Fibroblast of the conjunctiva (primary cell): ENCODE results near the gene PRPS1.
"Not testable (repeated sequence)": the region's sequence is repeated elsewhere in the genome, so short reads cannot be mapped to it uniquely, and the experiment has no call there.

Source experiments
- DNase-seq: peaks from one replicate; pipeline ENCODE4 v3.0.0-alpha.2; 2010; ENCODE audit warnings: low read depth

PRPS1 gene

DNA sequence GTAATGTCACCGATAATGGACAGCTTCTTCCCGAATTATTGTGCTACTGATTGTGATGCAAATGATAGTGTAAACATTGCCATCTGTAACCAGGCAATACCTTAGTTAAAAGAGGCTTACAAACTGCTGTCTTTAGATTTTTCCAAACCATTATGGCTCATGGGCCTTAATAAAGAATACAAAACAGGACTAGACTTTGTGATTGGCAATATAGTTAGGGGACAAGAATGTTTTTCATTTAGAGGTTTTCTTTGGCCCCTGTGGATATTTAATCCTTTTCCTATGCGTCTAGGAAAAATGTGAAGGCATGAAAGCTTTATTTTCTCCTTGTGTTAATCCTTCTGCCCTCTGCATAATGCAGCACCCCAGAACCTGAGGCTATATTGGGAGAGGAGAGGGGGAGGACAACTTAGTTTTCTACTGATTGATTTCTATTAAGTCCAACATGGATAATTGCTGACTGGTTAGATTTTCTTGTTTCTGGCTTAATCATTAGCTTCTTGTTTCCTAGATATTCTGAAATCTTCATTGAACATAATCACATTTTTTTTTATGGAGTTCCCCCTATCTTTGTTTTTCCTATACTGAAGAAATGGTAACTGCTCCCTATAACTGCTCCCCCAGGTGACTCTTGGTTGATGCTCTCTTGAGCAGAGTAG, 1.9 kb downstream of the PRPS1 start:
- no peak for DNase-seq

- no peak for DNase-seq
These were observed 4.0 kb downstream of the PRPS1 start for GRCh38 chrX:107632346-107632745.

GRCh38 chrX:107646735-107647134, 18.4 kb downstream of the PRPS1 start:
- no peak for DNase-seq

GRCh38 chrX:107648332-107648731, 20.0 kb downstream of the PRPS1 start:
- no peak for DNase-seq

- no peak for DNase-seq
These were observed 26.2 kb downstream of the PRPS1 start for GRCh38 chrX:107654566-107654871.

GRCh38 chrX:107654872-107655761, 26.8 kb downstream of the PRPS1 start:
- peak; percentile 79 for DNase-seq

- DNase-seq = no peak
These were observed 28.7 kb downstream of the PRPS1 start for GRCh38 chrX:107656978-107657377.

- DNase-seq = no peak
These were observed 30.4 kb downstream of the PRPS1 start for GRCh38 chrX:107658660-107659059.

DNA sequence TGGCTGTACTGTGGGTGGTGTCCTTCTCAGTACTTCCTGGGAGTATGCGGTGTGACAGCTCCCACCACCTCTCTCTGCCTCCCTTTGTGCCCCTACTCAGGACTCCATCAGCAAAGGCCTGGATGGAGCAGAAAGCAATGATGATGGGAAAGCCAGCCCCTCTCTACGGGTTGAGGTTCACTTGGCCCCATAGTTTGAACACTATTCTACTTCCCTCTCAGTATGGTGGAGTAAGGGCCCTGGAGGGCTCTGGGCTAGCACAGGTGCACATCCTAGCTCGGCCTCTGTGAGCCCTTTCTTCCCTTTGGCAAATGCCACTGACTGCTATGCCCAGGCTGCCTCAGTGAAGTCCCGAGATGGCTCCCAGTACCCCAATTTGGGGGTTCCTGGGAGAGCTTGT, 31.0 kb downstream of the PRPS1 start:
- no peak for DNase-seq

GRCh38 chrX:107659768-107660167, 31.5 kb downstream of the PRPS1 start:
- peak; percentile 55 for DNase-seq

DNA sequence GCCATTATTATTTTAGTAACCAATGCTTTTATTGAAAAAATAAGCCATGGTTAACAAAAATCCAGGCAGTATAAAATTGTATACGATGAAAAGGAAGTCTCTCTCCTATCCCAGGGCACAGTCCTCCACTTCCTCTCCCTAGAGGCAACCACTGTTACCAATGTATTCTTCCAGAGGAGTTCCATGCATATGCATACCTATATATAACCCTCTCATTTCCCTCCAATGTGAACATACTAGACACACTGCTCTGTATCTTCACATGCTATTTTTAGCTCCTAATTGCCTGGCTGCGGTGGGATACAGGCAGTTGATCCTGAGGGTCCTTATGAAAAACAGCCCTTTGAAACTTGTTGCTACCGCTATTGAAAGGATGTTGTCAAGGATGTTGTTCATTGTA, 33.8 kb downstream of the PRPS1 start:
- no peak for DNase-seq

DNA sequence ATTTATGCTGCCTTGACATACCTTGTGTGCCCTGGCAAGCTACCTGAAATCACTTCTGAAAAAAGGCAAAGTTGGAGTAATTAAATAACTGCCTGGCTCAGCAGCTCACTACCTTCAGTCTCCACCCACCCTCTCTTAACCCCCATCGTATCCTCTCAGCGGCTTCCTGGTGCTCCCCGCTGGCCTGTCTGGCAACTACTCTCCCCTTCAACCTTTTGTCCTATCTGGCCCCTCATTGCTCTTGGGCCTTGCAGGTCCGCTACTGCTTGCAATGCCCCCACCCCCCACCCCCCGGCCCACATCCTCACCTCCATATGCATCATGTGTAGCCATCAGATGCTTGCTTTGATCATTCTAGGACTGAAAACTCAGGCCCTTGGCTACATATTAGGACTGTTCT, 34.5 kb downstream of the PRPS1 start:
- DNase-seq = no peak

DNA sequence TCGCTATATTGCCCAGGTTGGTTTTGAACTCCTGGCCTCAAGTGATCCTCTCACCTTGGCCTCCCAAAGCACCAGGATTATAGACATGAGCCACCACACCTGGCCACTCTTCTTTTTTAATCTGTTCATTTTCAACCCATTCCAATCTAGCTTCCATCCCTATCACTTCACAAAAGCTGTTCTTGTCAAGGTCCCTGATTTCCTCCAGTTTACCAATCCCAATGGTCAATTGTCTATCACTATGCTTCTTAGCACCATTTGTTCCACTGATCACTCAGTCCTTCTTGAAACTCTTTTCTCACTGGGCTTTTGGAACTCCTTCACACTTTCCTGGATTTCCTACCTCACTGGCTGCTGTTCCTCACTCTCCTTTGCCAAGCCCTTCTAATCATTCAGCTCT, 38.6 kb downstream of the PRPS1 start:
- no peak for DNase-seq

DNA sequence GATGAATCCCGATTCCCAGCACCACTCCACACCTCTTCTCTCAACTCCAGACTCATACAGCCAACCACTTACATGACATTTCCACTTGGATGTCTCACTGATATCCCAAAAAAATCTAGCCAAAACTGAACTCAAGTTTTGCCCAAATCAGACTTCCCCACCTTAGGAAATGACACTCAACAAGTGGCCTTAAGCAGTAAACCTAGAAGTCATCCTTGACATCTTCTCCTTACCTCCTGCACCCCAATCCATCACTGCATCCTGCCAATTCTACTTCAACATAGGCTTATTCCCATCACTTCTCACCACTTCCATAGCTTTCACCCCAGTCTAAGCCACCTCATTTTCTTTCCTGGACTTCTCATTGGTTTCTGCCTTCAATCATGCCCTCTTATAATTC, 39.1 kb downstream of the PRPS1 start:
- DNase-seq = no peak

DNA sequence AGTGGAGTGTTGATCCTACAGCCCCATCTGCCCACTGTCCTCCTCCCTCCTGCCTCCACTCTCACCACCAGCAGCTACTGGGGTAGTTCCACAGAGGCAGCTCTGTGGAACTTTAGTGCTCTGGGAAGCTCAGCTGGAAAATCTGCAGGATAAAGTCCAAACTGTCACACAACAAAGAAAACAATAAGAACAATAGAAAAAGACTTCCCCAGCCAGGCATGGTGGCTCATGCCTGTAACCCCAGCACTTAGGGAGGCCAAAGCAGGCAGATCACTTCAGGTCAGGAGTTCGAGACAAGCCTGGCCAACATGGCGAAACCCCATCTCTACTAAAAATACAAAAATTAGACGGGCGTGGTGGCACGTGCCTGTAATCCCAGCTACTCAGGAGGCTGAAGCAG, 40.4 kb downstream of the PRPS1 start:
- DNase-seq = not testable (repeated sequence)

GRCh38 chrX:107669261-107669660, 41.0 kb downstream of the PRPS1 start:
- DNase-seq = no peak

DNA sequence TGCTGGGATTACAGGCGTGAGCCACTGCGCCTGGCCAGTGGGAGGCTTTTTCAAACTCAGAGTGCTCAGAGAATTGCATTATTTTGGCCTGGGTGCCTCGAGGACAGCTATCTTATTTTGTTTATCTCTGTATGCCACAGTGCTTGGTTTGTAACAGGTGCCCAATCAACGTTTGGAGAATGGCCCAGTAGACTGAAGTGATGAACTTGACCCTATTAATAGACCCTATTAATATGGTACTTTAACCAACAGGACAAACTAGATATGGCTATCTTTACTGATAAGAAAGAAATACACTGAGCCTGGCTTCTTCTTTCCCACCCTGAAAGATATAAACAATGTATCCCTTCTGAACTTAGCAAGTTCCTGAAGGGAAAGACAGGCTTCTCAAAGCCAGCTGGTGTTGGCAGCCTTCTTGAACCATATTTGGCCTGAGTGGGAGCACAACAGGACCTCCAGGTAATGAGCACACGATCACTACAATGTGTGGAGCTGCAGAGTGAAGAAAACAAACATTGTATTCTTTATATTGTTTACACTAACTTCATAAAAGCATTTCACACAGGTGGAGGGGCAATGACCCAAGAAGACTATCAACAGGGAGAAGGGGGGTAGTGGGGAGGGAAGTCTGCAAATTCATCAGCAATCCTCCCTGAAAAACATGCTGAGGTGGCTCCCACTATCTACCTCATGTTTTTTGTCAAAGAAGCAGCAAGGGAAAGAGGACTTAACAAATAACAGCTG, 41.7 kb downstream of the PRPS1 start:
- DNase-seq = no peak

GRCh38 chrX:107671256-107671655, 42.9 kb downstream of the PRPS1 start:
- not testable (repeated sequence) for DNase-seq

GRCh38 chrX:107672955-107673378, 44.7 kb downstream of the PRPS1 start:
- peak; percentile 64 for DNase-seq

DNA sequence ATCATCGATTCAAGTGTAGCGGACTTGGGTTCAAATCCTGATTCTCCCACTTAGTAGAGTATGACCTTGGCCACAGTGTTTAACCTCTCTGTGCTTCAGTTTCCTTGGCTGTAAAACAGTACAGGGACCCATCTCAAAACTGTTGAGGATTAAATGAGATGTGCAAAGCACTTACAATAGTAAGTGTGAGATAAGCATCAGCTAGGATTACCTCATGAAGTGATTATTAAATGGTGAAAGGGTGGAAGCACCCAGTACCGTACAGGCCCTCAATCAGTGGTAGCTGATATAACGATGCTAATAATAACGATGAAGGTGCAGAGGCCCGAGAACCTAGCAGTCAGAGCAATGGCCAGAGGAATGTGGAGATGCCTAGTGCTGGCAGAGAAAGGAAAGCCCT, 45.1 kb downstream of the PRPS1 start:
- no peak for DNase-seq

DNA sequence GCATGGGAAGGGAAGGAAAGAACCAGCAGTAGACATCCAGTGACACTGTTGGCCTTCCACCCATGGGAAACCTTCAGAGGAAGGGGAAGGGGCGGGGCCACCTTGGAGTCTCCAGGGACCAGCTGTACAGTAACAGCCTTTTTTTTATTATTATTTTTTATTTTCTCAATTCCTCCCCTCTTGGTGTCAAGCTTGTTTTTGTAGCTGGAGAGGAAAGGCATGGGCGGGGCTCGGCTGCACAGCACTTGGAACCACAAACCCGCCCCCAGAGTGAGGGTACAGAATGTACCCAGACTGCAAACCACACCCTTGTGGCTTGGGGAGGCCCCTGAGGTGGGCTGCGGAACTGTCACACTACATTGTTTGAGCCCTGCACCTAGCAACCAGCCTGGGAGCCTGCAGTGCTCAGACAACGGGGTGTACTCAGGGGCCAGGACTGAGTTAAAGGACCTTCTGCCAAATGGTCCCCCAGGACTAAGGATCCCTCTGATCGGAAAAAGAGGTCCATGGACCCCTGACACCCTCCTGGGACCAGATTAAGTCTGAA, 45.7 kb downstream of the PRPS1 start:
- peak; percentile 89 for DNase-seq

GRCh38 chrX:107674480-107675364, 46.4 kb downstream of the PRPS1 start:
- DNase-seq = peak; percentile 87
